Measurements from ENCODE around the gene ACOT11.
"Not testable (repeated sequence)": the region's sequence is repeated elsewhere in the genome, so short reads cannot be mapped to it uniquely, and the experiment has no call there.

The ACOT11 gene

GRCh38 chr1:54607821-54608565, 60.0 kb downstream of the ACOT11 start:
- in situ Hi-C loops (cut with HindIII; ENCODE audit: low sequenced_read_pairs) = no loop called here

GRCh38 chr1:54608566-54609230, 60.7 kb downstream of the ACOT11 start:
- in situ Hi-C loops (cut with HindIII; ENCODE audit: low sequenced_read_pairs) = no loop called here

GRCh38 chr1:54609301-54609921, 61.4 kb downstream of the ACOT11 start:
- in situ Hi-C loops (cut with HindIII; ENCODE audit: low sequenced_read_pairs) = no loop called here

GRCh38 chr1:54610048-54610447, 62.0 kb downstream of the ACOT11 start:
- in situ Hi-C loops (cut with HindIII; ENCODE audit: low sequenced_read_pairs) = no loop called here

- in situ Hi-C loops (cut with HindIII; ENCODE audit: low sequenced_read_pairs) = no loop called here
Measured at GRCh38 chr1:54610601-54611580, 62.9 kb downstream of the ACOT11 start.

GRCh38 chr1:54611621-54612020, 63.6 kb downstream of the ACOT11 start:
- in situ Hi-C loops (cut with HindIII; ENCODE audit: low sequenced_read_pairs) = no loop called here

- in situ Hi-C loops (cut with HindIII; ENCODE audit: low sequenced_read_pairs) = no loop called here
Measured at GRCh38 chr1:54614024-54614423, 66.0 kb downstream of the ACOT11 start.

- in situ Hi-C loops (cut with HindIII; ENCODE audit: low sequenced_read_pairs) = no loop called here
Measured at GRCh38 chr1:54614563-54614962, 66.5 kb downstream of the ACOT11 start.

GRCh38 chr1:54615531-54616279, 67.7 kb downstream of the ACOT11 start:
- in situ Hi-C loops (cut with HindIII; ENCODE audit: low sequenced_read_pairs) = no loop called here

GRCh38 chr1:54619749-54620148, 71.7 kb downstream of the ACOT11 start:
- in situ Hi-C loops (cut with HindIII; ENCODE audit: low sequenced_read_pairs) = loop anchor here (5.0 kb wide), 1 partner anchor 48 kb away; no protein-coding TSS in a partner anchor

- in situ Hi-C loops (cut with HindIII; ENCODE audit: low sequenced_read_pairs) = loop anchor here (5.0 kb wide), 1 partner anchor 44 kb away; no protein-coding TSS in a partner anchor
Measured at GRCh38 chr1:54623216-54624007, 75.4 kb downstream of the ACOT11 start, which contains the start of gene FAM151A. Gene FAM151A, minus strand, starts transcription at chr1:54623525. Its CDS starts 130 bp downstream, at chr1:54623395.

GRCh38 chr1:54624466-54625464, 76.7 kb downstream of the ACOT11 start:
- in situ Hi-C loops (cut with HindIII; ENCODE audit: low sequenced_read_pairs) = loop anchor here (5.0 kb wide), 1 partner anchor 43 kb away; no protein-coding TSS in a partner anchor

- in situ Hi-C loops (cut with HindIII; ENCODE audit: low sequenced_read_pairs) = no loop called here
Measured at GRCh38 chr1:54627196-54627595, 79.2 kb downstream of the ACOT11 start.

- in situ Hi-C loops (cut with HindIII; ENCODE audit: low sequenced_read_pairs) = not testable (repeated sequence)
Measured at GRCh38 chr1:54635804-54636203, 87.8 kb downstream of the ACOT11 start.

- in situ Hi-C loops (cut with HindIII; ENCODE audit: low sequenced_read_pairs) = not testable (repeated sequence)
Measured at GRCh38 chr1:54636461-54637446, 88.7 kb downstream of the ACOT11 start.

- in situ Hi-C loops (cut with HindIII; ENCODE audit: low sequenced_read_pairs) = no loop called here
Measured at GRCh38 chr1:54640361-54640760, 92.3 kb downstream of the ACOT11 start.

Data from endothelial cell of hepatic sinusoid (primary cell).